BJ (cell line): ENCODE results near the gene KATNIP. TPM values are rescaled to one million over a fixed set of nuclear protein-coding genes. Genes with fewer than 3 reads are reported as not detected.
A peak's percentile ranks its signal among the peaks of the same experiment; 100 is the strongest.

ENCODE experiments used
- CTCF ChIA-PET: fragments of 350-600 bp; formaldehyde crosslinking; extraction: SDS; loops from one replicate; lab custom pipeline; 2021; ENCODE audit warnings: antibody characterized with exemption, inconsistent platforms; lab: Yijun Ruan, JAX
- POLR2A ChIA-PET: fragments of 300-600 bp; sonication (Branson Sonifier 250); formaldehyde crosslinking; extraction: SDS; loops from one replicate; lab custom pipeline; 2021; ENCODE audit warnings: antibody characterized with exemption; lab: Charles Lee
- DNase-seq: peaks from one replicate; pipeline ENCODE4 v3.0.0-alpha.2; 2011; ENCODE audit warnings: low read depth
- H3K27me3 ChIP-seq: 2 replicates; pipeline ENCODE4 v1.6.0; 2011; ENCODE audit warnings: low read length; ENCODE audit not compliant: control insufficient read depth, insufficient read depth
- H3K36me3 ChIP-seq: 2 replicates; pipeline ENCODE4 v1.5.1; 2011; ENCODE audit warnings: low read length; ENCODE audit not compliant: control insufficient read depth, insufficient read depth
- H3K4me3 ChIP-seq: 2 replicates; pipeline ENCODE4 v1.5.1; 2011; ENCODE audit warnings: low read depth, mild to moderate bottlenecking, control low read depth, low read length
- CTCF ChIP-seq: IDR thresholded peaks from 2 replicates; pipeline ENCODE4 v1.5.1; 2011; ENCODE audit warnings: low read depth, mild to moderate bottlenecking, control low read depth, inconsistent platforms, low read length, moderate library complexity; ENCODE audit not compliant: insufficient read depth
- polyA plus RNA-seq: library from polyadenylated mRNA; depleted of rRNA; stranded (reverse); fragments of >200 nt; gene quantifications from 2 replicates; pipeline ENCODE4 v1.2.3, GENCODE V29; 2011

KATNIP gene
- polyA plus RNA-seq, 1 experiment, result 18.8 TPM

- POLR2A ChIA-PET, result no interaction called here
- H3K36me3 ChIP-seq, result peaks cover 50% of the 10 kb centered on the region
- CTCF ChIA-PET, result interaction anchor here (0.6 to 0.9 kb wide), 3 partner anchors 9 to 44 kb away, joined by 3 read pairs; no protein-coding TSS in a partner anchor
Observed at GRCh38 chr16:27506771-27507170, 43.2 kb upstream of the KATNIP start.

GRCh38 chr16:27508476-27508875, 41.5 kb upstream of the KATNIP start:
- CTCF ChIA-PET, result no interaction called here

More at GRCh38 chr16:27506771-27507170, 43.2 kb upstream of the KATNIP start:
- TF ChIP-seq CTCF, result no peak
- no peaks in the 10 kb centered on the region for H3K27me3 ChIP-seq
- no peak for DNase-seq
- no peak overlapping the region for H3K4me3 ChIP-seq

GRCh38 chr16:27511657-27512448, 38.1 kb upstream of the KATNIP start:
- CTCF ChIA-PET, result interaction anchor here (0.6 to 2.0 kb wide), 4 partner anchors 9 to 32 kb away, joined by 3 to 5 read pairs (median 4); no protein-coding TSS in a partner anchor
- peaks cover 24% of the 10 kb centered on the region for H3K36me3 ChIP-seq
- POLR2A ChIA-PET, result no interaction called here

More at GRCh38 chr16:27508476-27508875, 41.5 kb upstream of the KATNIP start:
- H3K4me3 ChIP-seq, result no peak overlapping the region
- peaks cover 36% of the 10 kb centered on the region for H3K36me3 ChIP-seq
- H3K27me3 ChIP-seq, result no peaks in the 10 kb centered on the region
- no peak for TF ChIP-seq CTCF
- POLR2A ChIA-PET, result no interaction called here
- DNase-seq, result no peak

GRCh38 chr16:27514806-27515205, 35.1 kb upstream of the KATNIP start:
- H3K4me3 ChIP-seq, result no peak overlapping the region
- no peaks in the 10 kb centered on the region for H3K27me3 ChIP-seq
- TF ChIP-seq CTCF, result no peak
- ChIA-PET CTCF (interaction anchor here (1.0 to 2.9 kb wide), 5 partner anchors 9 to 20 kb away, joined by 3 to 14 read pairs (median 5); no protein-coding TSS in a partner anchor), POLR2A (no interaction called here)
- H3K36me3 ChIP-seq, result peaks cover 20% of the 10 kb centered on the region
- DNase-seq, result no peak

More at GRCh38 chr16:27511657-27512448, 38.1 kb upstream of the KATNIP start:
- DNase-seq, result no peak
- Histone ChIP-seq H3K27me3 (no peaks in the 10 kb centered on the region), H3K4me3 (no peak overlapping the region)
- TF ChIP-seq CTCF, result no peak

- H3K4me3 ChIP-seq, result no peak overlapping the region
- CTCF ChIA-PET, result interaction anchor here (0.7 to 2.9 kb wide), 13 partner anchors 9 to 240 kb away, joined by 3 to 14 read pairs (median 4); no protein-coding TSS in a partner anchor
- H3K27me3 ChIP-seq, result no peaks in the 10 kb centered on the region
- peaks cover 17% of the 10 kb centered on the region for H3K36me3 ChIP-seq
- TF ChIP-seq CTCF, result peak; percentile 64
- POLR2A ChIA-PET, result no interaction called here
- DNase-seq, result no peak
Observed at GRCh38 chr16:27515874-27516353, 34.0 kb upstream of the KATNIP start.
